GF-D8 (cell line): ENCODE data around the gene ZBTB25.

Experiments used
- DNase-seq: peaks from one replicate; lab custom pipeline; 2025; lab: John Stamatoyannopoulos, UW

ZBTB25 gene

GRCh38 chr14:64515053-64515452, 11.4 kb upstream of the ZBTB25 start:
- no peak for DNase-seq

- DNase-seq: no peak
Measured at GRCh38 chr14:64513271-64513670, 9.6 kb upstream of the ZBTB25 start.

GRCh38 chr14:64510825-64511671, 7.4 kb upstream of the ZBTB25 start:
- DNase-seq: peak; percentile 25

GRCh38 chr14:64509036-64509435, 5.4 kb upstream of the ZBTB25 start:
- no peak for DNase-seq

GRCh38 chr14:64508215-64508776, 4.7 kb upstream of the ZBTB25 start:
- no peak for DNase-seq

GRCh38 chr14:64507376-64508156, 3.9 kb upstream of the ZBTB25 start:
- no peak for DNase-seq

- no peak for DNase-seq
Measured at GRCh38 chr14:64506721-64507120, 3.1 kb upstream of the ZBTB25 start.

- DNase-seq: peak; percentile 31
Measured at GRCh38 chr14:64504897-64505794, 1.5 kb upstream of the ZBTB25 start.

GRCh38 chr14:64504310-64504896, 765 bp upstream of the ZBTB25 start, which contains the start of gene ZBTB1:
ZBTB1 (plus strand) TSS chr14:64504770; CDS start chr14:64521505, 16,735 bp downstream.
- DNase-seq: peak; percentile 44

GRCh38 chr14:64502887-64503433, 678 bp downstream of the ZBTB25 start:
- no peak for DNase-seq

GRCh38 chr14:64502456-64502855, 1.2 kb downstream of the ZBTB25 start:
- no peak for DNase-seq

GRCh38 chr14:64501411-64502171, 2.0 kb downstream of the ZBTB25 start:
- DNase-seq: peak; percentile 0

GRCh38 chr14:64500088-64500487, 3.5 kb downstream of the ZBTB25 start:
- DNase-seq: no peak

- DNase-seq: no peak
Measured at GRCh38 chr14:64496764-64497163, 6.9 kb downstream of the ZBTB25 start.

- no peak for DNase-seq
Measured at GRCh38 chr14:64495252-64495651, 8.4 kb downstream of the ZBTB25 start.

- DNase-seq: no peak
Measured at GRCh38 chr14:64493455-64493854, 10.2 kb downstream of the ZBTB25 start.

GRCh38 chr14:64491637-64492036, 12.0 kb downstream of the ZBTB25 start:
- no peak for DNase-seq

- DNase-seq: no peak
Measured at GRCh38 chr14:64488590-64489099, 15.0 kb downstream of the ZBTB25 start.

GRCh38 chr14:64478634-64479250, 24.9 kb downstream of the ZBTB25 start:
- no peak for DNase-seq

GRCh38 chr14:64476438-64476837, 27.2 kb downstream of the ZBTB25 start:
- DNase-seq: no peak
